GM19463 (cell line): ENCODE results near the gene RAI2.

Experiments
- ATAC-seq: cut with Tn5 transposase; IDR thresholded peaks from one replicate; pipeline ENCODE4 v1.9.1; 2021; ENCODE audit warnings: mild to moderate bottlenecking, moderate library complexity; ENCODE audit not compliant: unreplicated experiment

RAI2 gene

GRCh38 chrX:17830211-17830610 is 30.9 kb downstream of the RAI2 start:
- ATAC-seq: no peak

DNA sequence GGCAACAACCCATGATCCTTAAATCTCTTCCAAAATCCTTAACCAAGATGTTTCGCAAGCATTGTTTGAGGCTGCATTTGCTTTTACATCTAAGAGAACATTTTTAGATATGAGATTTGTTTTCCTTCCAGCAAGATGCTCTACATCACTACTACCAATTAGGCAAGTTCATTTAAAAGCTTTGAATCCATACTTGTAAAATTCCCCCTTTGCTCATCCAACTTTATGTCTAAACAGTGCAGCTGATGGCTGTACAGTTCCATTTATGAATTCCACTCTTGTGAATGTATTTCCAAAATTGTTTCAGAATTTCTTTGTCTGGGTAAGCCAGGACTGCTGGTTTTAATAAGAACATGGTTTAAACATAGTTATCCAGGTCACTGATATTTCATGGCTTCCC is 31.5 kb downstream of the RAI2 start:
- no peak for ATAC-seq

GRCh38 chrX:17828171-17828570 is 32.9 kb downstream of the RAI2 start:
- ATAC-seq: no peak

- no peak for ATAC-seq
Observed at GRCh38 chrX:17826609-17827496, 34.2 kb downstream of the RAI2 start.

GRCh38 chrX:17824980-17825379 is 36.1 kb downstream of the RAI2 start:
- no peak for ATAC-seq

DNA sequence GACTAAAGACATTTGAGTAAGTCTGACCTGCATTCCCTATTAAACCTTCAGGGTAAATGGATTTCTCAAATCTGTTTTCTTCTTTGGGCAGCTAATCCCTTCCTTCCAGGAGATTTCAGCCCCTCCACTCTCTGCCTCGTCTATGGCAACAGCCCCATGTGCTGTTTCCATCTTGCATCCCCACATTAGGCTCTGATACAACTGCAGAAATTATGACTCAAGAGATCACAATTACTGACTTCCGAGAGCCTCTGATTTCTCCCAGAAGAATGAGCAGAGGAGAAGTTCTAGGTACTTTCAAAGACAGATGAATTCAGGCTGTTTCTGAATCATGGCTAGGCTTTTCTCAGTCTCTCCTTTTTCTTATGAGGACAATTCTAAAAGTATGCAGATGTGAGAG is 38.7 kb downstream of the RAI2 start:
- no peak for ATAC-seq

GRCh38 chrX:17820100-17820499 is 41.0 kb downstream of the RAI2 start:
- ATAC-seq: no peak

DNA sequence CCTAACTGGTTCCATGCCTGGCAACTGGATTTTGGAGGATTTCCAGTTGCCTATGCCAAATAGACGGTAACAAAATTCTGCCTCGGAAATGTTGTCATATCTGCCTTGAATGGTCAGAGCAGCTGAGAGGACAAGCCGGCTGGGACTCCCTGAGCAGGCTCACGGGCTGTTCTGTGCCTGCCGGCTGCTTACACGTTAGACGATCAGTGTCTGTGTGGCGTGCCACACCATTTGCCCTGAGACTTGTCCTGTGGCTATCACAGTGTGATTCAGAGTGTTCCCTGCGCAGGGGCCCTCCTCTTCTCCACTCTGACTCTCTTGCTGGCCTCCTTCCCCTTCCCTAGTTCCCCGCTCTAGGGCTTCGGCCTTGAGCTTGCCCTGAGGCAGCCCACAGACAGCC is 42.4 kb downstream of the RAI2 start:
- no peak for ATAC-seq

DNA sequence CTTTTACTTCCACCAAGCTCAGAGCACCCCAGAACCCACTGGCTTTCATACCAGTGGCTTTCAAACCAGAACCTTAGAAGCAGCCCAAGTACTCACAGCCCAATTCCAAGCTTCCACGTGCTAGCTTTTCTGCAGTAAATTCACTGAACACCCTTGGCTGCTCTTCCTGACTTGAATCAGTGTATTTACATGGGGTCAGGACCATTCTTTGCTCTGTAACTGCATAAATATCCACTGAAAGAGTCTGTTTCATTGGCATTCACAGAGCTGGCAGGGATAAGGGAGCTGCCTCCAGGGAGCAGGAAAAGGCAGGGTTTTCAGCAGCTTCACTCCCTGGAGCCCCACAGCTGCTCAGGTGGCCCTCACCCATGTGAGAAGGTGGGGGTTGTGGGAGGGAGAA is 43.8 kb downstream of the RAI2 start:
- no peak for ATAC-seq

- no peak for ATAC-seq
Observed at GRCh38 chrX:17814557-17814956, 46.5 kb downstream of the RAI2 start.

GRCh38 chrX:17814059-17814458 is 47.0 kb downstream of the RAI2 start:
- no peak for ATAC-seq

- no peak for ATAC-seq
Observed at GRCh38 chrX:17813277-17813676, 47.8 kb downstream of the RAI2 start.

DNA sequence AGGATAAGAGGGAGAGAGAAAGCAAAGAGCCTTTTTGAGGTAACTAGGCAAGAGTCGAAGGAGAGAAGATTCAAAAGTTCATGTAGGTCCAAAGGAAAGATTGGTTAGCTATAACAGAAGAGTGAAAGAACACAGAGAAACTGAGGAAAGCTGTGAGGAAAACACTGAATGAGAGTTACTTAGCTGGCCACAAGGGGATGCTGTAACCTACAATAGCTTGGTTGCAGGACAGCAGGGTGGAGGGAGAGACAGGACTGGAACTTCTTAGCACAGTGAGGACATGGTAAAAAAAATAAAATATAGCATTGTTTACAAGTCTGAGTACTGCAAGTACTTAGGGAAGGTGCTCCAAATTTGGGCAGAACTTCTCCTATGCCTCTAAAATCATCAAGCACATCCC is 48.3 kb downstream of the RAI2 start:
- no peak for ATAC-seq

- no peak for ATAC-seq
Observed at GRCh38 chrX:17809984-17810383, 51.1 kb downstream of the RAI2 start.

GRCh38 chrX:17809273-17809672 is 51.8 kb downstream of the RAI2 start:
- no peak for ATAC-seq

DNA sequence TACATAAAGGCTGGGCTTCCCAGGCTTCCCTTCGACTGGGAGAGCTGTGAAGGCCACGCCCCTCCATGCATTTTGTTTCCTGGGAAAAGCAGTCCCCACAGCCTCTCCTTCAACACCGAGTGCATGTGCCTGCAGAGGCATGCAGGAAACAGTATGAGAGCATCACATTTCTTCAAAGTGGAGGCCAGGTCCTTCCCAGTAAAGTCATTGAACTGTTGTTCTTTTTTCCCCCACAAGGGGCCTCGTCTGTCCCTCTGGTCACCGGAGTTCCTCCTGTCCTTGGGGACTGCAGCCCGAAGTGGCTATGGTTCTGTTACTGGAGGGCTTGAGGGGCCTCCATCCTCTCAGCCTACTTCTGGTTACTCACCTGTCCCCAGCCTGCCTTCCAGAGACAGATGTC is 56.0 kb downstream of the RAI2 start:
- no peak for ATAC-seq

DNA sequence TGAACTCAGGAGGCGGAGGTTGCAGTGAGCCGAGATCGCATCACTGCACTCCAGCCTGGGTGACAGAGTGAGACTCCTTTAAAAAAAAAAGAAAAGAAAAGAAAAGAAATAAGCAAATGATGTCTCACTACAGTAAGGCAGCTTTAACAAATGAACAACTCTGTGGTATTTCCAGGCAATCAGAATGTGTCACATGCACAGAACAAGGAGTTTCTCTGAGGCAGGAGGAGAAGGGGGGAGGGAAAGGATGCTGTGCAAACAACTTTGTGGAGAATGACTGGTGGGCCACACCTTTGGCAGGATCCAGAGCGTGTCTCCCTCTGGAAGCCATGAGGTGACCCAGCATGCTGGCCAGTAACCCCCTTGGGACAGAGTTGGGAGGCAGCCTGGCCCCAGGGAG is 57.6 kb downstream of the RAI2 start:
- ATAC-seq: no peak

- ATAC-seq: no peak
Observed at GRCh38 chrX:17802756-17803155, 58.3 kb downstream of the RAI2 start.

GRCh38 chrX:17801431-17801830 is 59.7 kb downstream of the RAI2 start:
- ATAC-seq: no peak

DNA sequence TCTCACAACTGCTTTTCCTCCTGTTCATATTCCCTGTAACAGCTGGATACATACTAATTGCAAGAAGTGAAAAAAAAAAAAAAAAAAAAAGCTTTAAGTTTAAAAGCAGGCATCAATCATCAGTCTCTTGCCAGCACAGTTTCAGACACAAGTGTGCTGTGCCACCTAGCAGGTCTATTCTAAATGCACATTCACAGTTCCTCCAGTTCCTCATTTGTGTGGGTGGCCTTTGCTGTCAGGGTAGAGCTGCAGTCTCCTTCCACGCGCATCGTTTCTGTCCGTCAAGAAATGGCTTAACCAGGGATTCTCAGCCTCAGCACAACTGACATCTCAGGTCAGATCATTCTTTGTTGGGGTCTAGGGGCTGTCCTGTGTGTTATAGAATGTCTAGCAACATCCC is 62.2 kb downstream of the RAI2 start:
- no peak for ATAC-seq

GRCh38 chrX:17792826-17793225 is 68.3 kb downstream of the RAI2 start:
- no peak for ATAC-seq

DNA sequence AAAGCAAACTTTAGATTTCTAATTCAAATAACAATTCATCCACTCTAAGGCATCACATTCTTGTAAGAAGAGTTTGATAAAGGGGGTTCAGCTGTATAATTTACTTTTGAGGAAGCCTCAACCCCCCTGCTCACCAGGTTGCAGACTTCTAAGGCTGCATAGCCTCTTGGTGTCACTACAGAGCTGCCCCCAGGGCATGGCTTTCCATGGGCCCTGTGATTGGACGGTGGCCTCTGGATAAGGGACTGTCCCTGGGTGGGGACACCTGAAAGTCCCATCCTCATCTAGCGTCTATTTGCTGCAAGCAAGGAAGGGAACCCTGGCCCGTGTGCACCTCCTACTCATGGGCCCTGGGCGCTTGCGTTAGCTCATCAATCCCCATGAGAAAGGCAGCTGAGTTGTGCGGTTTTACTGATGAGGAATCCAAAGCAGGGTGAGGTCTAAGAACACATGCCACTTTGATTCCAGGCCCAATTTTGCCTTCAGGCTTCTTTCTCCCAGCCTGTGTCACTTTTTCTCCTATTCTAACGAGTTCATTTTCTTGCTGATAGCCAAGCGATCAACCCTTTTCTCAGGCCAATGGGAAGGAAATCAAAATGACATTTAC is 72.0 kb downstream of the RAI2 start:
- ATAC-seq: no peak

DNA sequence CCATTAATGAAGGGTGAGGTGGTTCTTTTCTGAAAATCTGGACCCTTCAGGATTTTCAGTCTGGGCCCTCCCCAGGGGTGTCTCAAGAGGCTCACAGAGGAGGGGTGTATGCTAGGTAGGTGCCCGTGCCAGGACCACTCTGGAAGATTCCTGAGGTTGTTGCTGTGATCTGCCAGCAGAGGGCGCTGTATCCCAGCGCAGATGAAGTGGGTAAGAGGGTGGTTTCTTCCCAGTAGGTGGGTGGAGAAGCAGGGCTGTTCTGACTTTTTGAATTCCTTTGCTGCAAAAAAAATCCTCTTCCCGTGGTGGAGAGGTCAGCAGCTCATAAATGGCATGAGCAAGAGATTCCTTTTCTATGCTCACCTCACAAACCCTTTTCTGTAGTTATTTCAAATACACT is 72.7 kb downstream of the RAI2 start:
- no peak for ATAC-seq
